HG02943 (cell line): ENCODE data around the gene CFAP65.

Source experiments
- ATAC-seq: cut with Tn5 transposase; IDR thresholded peaks from one replicate; pipeline ENCODE4 v1.9.1; 2021; ENCODE audit warnings: mild to moderate bottlenecking, low read depth, moderate library complexity; ENCODE audit not compliant: unreplicated experiment

The CFAP65 gene

GRCh38 chr2:219017201-219017931 lies 23.9 kb downstream of the CFAP65 start:
- no peak for ATAC-seq

GRCh38 chr2:219016721-219017120 lies 24.6 kb downstream of the CFAP65 start:
- no peak for ATAC-seq

GRCh38 chr2:219010873-219011272 lies 30.4 kb downstream of the CFAP65 start:
- ATAC-seq = no peak

- ATAC-seq = no peak
Measured at GRCh38 chr2:219010162-219010756, 31.1 kb downstream of the CFAP65 start.

DNA sequence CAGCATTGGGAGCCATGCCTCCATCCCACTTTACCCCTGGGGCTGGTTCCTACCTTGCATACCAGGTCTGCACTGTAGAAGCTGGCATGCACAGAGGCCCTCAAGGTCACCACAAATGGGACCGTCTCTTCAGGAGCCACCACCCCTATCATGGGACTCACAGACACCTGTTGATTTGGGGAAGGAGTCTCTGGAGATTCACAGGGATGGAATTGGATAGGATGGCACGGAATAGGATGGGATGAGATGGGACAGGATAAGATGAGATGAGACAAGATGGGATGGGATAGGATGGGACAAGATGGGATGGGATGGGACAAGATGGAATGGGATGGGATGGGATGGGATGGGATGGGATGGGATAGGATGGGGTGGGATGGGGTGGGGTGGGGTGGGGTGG lies 32.0 kb downstream of the CFAP65 start:
- ATAC-seq = no peak

DNA sequence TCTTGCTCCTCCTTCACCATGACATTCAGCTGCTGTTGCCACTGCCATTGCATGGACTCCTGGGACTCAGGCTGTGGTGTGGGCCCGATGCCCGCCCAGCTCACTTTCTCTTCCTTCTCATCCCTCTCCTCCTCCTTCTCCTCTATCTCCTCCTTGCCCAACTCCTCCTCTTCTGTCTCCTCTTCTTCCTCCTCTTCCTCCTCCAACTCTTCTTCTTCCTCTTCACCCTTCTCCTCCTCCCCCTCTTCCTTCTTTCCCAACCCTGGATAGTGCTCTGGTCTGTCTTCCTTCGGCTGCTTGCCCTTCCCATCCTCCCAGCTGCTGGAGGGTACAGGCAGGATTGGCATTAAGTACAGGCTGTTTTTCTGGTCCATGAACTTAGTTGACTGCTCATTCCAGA lies 37.3 kb downstream of the CFAP65 start:
- no peak for ATAC-seq

DNA sequence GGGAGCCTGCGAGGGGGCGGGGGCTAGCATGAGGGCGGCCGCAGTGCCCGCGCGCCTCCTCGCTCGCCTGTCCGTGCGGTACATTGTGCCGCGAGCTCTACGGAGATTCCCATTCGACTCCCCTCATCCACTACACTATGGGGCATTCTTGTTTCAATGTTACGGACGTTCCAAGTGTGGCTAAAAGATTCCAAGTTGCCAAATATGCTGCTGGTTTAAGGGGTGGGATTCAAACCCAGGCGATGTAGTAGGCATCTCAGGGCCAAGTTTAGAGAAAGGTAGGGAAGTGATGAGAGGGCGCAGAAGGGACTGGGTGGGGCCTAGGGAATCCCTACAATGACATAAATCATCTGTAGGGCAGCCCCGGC lies 38.1 kb downstream of the CFAP65 start:
- no peak for ATAC-seq

DNA sequence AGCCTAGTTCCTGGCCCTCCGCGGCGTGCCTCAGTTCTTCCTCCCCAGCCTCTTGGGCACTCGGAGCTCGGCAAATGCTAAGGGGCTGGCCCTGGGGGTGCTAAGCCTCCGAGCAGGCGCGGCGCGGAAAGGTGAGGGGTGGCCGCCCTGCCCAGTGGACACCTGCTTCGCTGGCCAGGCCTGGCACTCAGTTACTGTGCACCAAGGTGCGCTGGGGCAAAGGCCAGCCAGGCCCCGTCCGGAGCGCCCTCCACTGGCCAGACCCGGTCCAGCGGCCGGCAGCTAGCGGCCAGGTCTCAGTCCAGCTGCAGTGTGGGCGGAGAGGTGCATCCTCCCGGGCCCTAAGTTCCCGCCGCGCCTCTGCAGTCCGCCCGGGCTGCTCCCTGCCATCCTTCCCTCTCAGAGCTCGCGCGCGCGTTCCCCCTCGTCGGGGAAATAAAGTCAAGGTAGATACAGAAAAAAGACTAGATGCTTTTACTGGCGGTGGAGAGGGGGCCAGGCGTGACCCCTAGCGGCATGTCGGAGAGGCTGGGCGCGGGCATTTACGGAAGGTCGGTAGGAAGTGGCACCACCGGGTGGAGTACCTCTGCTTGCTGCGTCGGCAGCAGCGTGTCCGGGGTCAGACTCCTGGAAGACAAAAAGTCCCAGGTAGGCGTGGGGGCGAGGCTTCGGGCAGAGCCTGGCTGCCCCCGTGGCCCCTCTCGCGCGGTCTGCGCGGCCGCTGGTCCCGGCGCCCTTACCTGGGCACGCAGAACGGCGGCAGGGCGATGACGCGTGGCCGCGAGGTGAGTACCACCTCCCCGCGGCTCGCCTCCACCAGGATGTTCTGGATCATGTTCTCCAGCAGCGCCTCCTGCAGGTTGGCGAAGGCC lies 38.7 kb downstream of the CFAP65 start:
- no peak for ATAC-seq

GRCh38 chr2:219001577-219002394 lies 39.5 kb downstream of the CFAP65 start:
- no peak for ATAC-seq

DNA sequence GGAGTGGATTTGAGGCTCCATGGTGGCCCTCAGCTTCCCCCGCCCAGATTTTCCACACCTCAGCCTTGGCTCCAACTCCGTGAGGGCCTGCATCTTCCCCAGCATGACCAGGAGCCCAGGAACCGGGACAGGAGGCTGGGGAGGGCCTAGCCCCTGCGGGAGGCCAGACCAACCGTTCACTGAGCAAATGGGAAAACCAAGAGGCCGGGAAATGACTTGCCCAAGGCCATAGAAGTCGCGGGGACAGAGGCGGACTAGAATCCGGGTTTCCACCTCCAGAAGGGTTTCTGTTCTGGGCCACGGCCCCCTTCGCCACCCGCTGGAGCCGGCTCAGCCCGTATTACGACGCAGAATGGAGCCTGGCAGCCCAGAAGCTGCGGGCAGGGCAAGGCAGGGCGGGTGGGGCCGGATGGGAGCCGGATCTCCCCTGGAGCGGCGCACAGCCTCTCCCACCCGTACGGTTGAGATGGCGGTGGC lies 40.2 kb downstream of the CFAP65 start:
- ATAC-seq = no peak

DNA sequence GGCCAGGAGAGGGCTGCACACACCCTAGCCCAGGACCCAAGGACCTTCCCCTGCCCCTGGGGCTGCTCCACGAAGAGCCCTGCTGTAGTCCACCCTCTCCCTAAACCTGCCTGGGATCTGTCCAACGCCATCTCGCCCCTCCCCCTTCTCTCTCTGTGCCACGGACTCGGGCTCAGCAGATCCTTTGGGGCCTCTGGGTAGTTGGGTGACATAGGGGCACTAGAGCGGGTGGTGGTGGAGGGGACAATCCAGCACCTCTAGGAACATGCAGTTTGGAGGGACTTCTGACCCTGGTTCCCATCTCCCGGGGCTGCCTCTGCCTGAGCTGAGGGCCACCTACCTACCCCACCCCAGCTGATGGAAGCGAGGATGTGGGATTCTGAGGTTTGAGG lies 40.8 kb downstream of the CFAP65 start:
- ATAC-seq = no peak

- no peak for ATAC-seq
Measured at GRCh38 chr2:218999881-219000568, 41.3 kb downstream of the CFAP65 start.

GRCh38 chr2:218999021-218999880 lies 42.1 kb downstream of the CFAP65 start:
- no peak for ATAC-seq

- ATAC-seq = no peak
Measured at GRCh38 chr2:218998414-218999002, 42.8 kb downstream of the CFAP65 start.

- ATAC-seq = no peak
Measured at GRCh38 chr2:218997731-218998130, 43.6 kb downstream of the CFAP65 start.

GRCh38 chr2:218996937-218997336 lies 44.4 kb downstream of the CFAP65 start:
- no peak for ATAC-seq

DNA sequence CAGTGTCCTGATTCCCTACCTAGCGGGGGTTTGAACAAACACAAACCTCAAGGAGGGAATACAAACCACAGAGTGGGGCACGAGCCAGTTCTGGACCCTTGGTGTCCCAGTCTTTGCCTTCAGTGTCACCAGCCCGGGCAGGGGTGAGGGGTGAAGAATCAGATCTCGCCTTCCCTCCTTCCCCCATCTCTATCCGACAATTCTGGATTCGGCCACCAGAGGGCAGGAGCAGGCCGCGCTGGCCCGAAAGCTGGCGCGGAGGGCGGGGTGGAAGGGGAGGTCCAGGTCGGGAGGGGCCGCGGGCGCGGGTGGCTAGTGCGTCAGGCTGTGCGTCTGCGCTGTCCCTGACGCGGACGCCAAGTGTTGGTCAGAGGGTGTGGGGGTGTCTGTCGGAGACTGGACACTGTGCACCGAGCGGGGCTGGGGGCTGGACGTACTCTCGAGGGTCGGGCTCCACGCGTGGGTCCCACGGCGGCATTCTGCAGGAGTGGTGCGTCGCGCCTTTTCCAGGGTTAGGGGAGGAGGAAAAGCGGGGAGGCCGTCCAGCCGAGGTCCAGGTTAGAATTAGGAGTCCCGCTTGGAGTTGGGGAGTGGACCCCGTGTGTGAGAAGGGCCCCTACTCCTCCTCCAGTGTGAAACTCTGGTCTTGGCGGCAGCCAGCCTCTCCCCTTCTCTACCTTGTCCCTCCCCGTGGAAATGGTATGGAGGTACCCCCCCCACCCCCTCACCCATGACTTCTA lies 45.2 kb downstream of the CFAP65 start:
- no peak for ATAC-seq

GRCh38 chr2:218995561-218995960 lies 45.8 kb downstream of the CFAP65 start:
- ATAC-seq = no peak
